ENCODE data around the gene CXCL11. TPM values are rescaled to one million over a fixed set of nuclear protein-coding genes. Genes with fewer than 3 reads are reported as not detected.

Gene CXCL11
- polyA plus RNA-seq, 1 donor from 2014 or later: 0.33 TPM

Other genes starting within 250 kb of the CXCL11 start
- 0.28 TPM in 1 of 2 replicates, not detected in the other for gene PPEF2, start 133.6 kb downstream of the CXCL11 start, polyA plus RNA-seq
- gene NAAA, start 95.1 kb downstream of the CXCL11 start, polyA plus RNA-seq: 7.3 and 11.9 TPM in 2 replicates
- 19.1 and 22.6 TPM in 2 replicates for gene SDAD1, start 45.1 kb downstream of the CXCL11 start, polyA plus RNA-seq
- not detected in 2 replicates for gene CXCL9, start 28.6 kb downstream of the CXCL11 start, polyA plus RNA-seq
- gene CXCL10, start 12.6 kb downstream of the CXCL11 start, polyA plus RNA-seq: not detected in 2 replicates
- gene ART3, start 38.6 kb upstream of the CXCL11 start, polyA plus RNA-seq: 0.25 TPM in 1 of 2 replicates, not detected in the other
- gene NUP54, start 112.3 kb upstream of the CXCL11 start, polyA plus RNA-seq: 103 and 123 TPM in 2 replicates
- gene SCARB2, start 177.8 kb upstream of the CXCL11 start, polyA plus RNA-seq: 235 and 256 TPM in 2 replicates
- gene FAM47E, start 215.7 kb upstream of the CXCL11 start, polyA plus RNA-seq: 2.9 and 3.7 TPM in 2 replicates